Cardiac muscle cell (in vitro differentiated cells and primary cell): Measurements from ENCODE around the gene APBB2. TPM values are rescaled to one million over a fixed set of nuclear protein-coding genes. Genes with fewer than 3 reads are reported as not detected.

Source experiments
- DNase-seq, 2 donors: peaks; one replicate each; pipeline versions ENCODE4 v3.0.0 to v3.0.0-alpha.2; 2010 to 2017; ENCODE audit warnings: low read depth in 1 of 2, low spot score in 1 of 2
- H3K27ac ChIP-seq: fragments of 200-600 bp; sonication (generic); 2 replicates; pipeline ENCODE4 v1.5.1; 2016
- H3K27me3 ChIP-seq: fragments of 200-600 bp; sonication (generic); 2 replicates; pipeline ENCODE4 v1.6.0; 2016; ENCODE audit warnings: control low read depth
- H3K36me3 ChIP-seq: fragments of 200-600 bp; sonication (generic); 2 replicates; pipeline ENCODE4 v1.5.1; 2016; ENCODE audit warnings: control low read depth
- H3K4me1 ChIP-seq: fragments of 200-600 bp; sonication (generic); 2 replicates; pipeline ENCODE4 v1.8.1; 2017; ENCODE audit warnings: low read depth, mild to moderate bottlenecking, mixed run types
- H3K4me3 ChIP-seq: fragments of 200-600 bp; sonication (generic); 2 replicates; pipeline ENCODE4 v1.5.1; 2016; ENCODE audit warnings: mild to moderate bottlenecking
- H3K9me3 ChIP-seq: fragments of 200-600 bp; sonication (generic); 2 replicates; pipeline ENCODE4 v1.5.1; 2017; ENCODE audit warnings: low read depth, mild to moderate bottlenecking, control low read depth
- CTCF ChIP-seq: IDR thresholded peaks from 2 replicates; pipeline ENCODE4 v1.5.1; 2012; ENCODE audit warnings: low read depth, mild to moderate bottlenecking, low read length
- polyA plus RNA-seq: library from polyadenylated mRNA; unstranded; fragments of >200 nt; fragmentation: Nextera tagmentation; extraction: Ambion mirVana; gene quantifications from 2 replicates; pipeline ENCODE4 v1.2.1, GENCODE V29; 2016
- total RNA-seq: library from RNA; depleted of rRNA; stranded (reverse); fragments of >200 nt; gene quantifications from 2 replicates; pipeline ENCODE4 v1.2.3, GENCODE V29; 2016

Gene APBB2
- total and polyA plus RNA-seq, 2 experiments from 2014 or later, result 4.6 to 14.9 TPM

DNA sequence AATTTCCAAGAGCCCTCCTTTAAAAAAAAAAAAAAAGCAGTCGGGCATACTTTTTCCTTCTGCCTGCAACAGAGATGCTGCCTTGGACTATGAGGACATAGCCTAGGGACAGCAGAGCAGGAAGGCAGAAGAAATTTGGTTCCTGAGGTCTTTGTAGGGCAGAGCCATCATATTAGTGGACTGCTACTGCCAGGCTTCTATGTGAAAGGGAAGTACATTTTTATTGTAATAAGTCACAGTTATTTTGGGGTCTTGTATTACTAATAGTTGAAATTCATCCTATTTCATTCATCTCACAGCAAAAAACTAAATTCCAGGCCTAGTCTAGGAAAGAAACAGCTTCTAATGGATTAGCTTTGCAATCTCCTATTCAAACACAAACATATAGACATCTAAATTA lies 253.4 kb downstream of the APBB2 start:
- TF ChIP-seq CTCF, result no peak
- no peak for DNase-seq
- Histone ChIP-seq H3K27ac (no peak overlapping the region), H3K9me3 (no peaks in the 10 kb centered on the region), H3K4me3 (no peak overlapping the region), H3K4me1 (peaks cover 5% of the 10 kb centered on the region), H3K36me3 (no peaks in the 10 kb centered on the region), H3K27me3 (no peaks in the 10 kb centered on the region)

DNA sequence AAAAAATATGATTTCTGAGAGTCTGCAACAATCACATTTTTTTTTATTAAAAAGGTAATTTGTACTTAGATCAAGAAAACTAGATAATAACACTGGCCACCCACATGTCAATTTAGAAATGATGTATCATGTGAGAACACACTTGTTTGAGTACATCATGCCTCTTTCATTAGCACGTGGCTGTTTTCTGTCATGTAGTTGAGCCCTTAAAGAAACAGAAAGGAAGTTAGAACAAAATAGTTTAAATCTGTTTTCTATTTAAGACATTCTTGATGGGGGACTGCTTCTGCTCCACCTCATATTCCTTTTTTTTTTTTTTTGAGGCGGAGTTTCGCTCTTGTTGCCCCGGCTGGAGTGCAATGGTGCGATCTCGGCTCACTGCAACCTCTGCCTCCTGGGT lies 257.1 kb downstream of the APBB2 start:
- peaks cover 13% of the 10 kb centered on the region for H3K4me1 ChIP-seq
- no peak overlapping the region for H3K4me3 ChIP-seq
- no peak for DNase-seq
- no peak for TF ChIP-seq CTCF
- H3K9me3 ChIP-seq, result no peaks in the 10 kb centered on the region
- H3K27ac ChIP-seq, result no peak overlapping the region
- no peaks in the 10 kb centered on the region for H3K36me3 ChIP-seq
- H3K27me3 ChIP-seq, result no peaks in the 10 kb centered on the region

DNA sequence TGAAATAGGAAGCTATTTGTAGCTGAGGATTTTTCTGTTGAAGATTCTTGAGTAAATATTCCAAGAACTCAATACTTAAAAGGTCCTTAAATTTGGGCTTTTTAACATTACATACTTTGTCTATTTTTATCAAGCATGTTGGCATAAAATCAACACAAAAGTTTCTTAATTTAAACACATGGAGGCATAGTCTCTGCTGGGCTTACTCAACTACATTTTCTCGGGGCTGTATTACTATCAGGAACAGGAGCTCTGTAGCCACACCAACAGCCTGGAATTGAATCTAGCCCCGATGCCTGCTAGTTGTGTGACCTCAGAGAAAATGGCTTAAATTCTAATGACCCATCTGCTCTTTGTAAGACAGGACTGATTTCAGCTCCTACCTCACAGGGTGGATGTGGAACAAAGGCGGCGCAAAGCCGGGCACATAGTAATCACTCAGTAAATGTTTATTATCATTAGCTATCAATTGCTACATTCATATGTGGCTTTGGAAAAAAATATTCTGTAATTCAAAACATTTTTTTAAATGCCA lies 257.6 kb downstream of the APBB2 start:
- DNase-seq, result peak in 1 of 2 donors; percentile 62

DNA sequence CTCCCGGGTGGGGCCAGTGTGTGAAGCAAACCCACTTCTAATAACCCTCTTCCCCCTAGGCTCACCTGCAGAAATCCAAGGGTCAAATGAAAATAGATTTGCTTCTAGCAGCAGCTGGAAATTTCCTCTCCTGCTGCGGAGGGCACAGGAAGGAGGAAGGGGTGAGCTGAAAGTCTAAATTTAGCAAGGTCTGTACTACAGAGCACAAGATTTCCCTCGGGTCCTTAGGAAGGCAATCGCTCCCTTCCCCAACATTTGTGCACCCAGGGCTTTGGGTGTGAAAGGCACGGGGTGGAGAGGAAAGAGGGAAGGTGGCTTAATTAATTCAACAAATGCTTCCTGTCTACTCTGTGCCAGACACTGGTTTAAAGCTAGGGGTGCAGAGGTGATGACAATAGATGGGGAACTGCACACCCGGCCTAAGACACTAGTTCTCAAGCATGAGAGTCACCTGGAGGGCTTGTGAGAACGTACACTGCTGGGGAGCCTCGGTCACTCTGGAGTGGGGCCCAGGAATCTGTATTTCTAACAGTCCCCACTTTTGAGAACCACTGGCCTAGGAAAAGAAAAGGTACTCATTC lies 260.2 kb downstream of the APBB2 start:
- Histone ChIP-seq H3K27ac (peak overlapping the region; percentile 85), H3K4me3 (no peak overlapping the region), H3K9me3 (no peaks in the 10 kb centered on the region), H3K27me3 (no peaks in the 10 kb centered on the region), H3K36me3 (no peaks in the 10 kb centered on the region), H3K4me1 (peaks cover 13% of the 10 kb centered on the region)
- TF ChIP-seq CTCF, result no peak
- DNase-seq, result peak in 1 of 2 donors; percentile 53

More for the DNA sequence above, 257.6 kb downstream of the APBB2 start:
- H3K4me3 ChIP-seq, result no peak overlapping the region
- no peaks in the 10 kb centered on the region for H3K9me3 ChIP-seq
- H3K27ac ChIP-seq, result no peak overlapping the region
- no peaks in the 10 kb centered on the region for H3K27me3 ChIP-seq
- no peak for TF ChIP-seq CTCF
- H3K36me3 ChIP-seq, result no peaks in the 10 kb centered on the region
- H3K4me1 ChIP-seq, result peaks cover 13% of the 10 kb centered on the region

DNA sequence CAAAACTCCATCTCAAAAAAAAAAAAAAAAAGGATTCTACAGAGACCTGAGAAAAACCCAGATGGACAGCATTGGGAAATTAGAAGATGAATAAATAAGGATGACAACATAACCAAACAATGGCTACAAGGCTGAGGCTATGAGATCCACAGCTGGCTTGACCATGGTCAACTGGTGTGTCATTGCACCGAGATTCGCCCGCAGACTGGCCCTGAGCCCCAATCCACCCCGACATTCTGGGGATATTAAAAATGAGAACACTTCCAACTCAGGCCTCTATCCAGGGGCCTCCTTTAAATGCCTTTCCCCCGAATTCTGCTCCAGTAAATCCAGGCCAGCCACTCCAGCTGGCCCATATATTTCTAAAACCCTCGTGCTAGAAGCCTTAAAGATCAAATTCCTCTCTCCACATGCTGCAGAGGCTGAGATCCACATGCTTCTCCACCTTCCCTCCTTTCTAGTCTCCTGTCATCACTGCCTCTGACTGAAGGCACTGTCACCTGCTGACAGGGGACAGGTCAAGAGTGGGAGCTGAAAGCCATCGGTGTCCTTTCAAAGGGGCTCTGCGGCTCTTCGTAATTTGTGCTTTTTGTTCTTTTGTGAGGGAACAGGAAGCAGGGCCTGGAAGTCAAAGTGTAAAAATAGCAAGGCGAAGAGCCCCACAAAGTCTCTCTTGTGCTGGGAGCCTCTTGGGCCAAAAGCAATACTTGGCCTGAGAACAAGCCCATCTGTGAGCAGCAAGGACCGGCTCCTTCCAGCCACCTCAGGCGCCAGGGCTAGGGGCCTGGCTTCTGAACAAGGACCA lies 260.9 kb downstream of the APBB2 start:
- H3K9me3 ChIP-seq, result no peaks in the 10 kb centered on the region
- no peaks in the 10 kb centered on the region for H3K36me3 ChIP-seq
- peak in 1 of 2 donors; percentile 50 for DNase-seq
- no peak overlapping the region for H3K4me3 ChIP-seq
- H3K27me3 ChIP-seq, result no peaks in the 10 kb centered on the region
- H3K4me1 ChIP-seq, result peaks cover 13% of the 10 kb centered on the region
- H3K27ac ChIP-seq, result peak overlapping the region; percentile 85
- no peak for TF ChIP-seq CTCF
